Liver (tissue), 9 donors: Measurements from ENCODE around the gene CRABP2. TPM values are rescaled to one million over a fixed set of nuclear protein-coding genes. Genes with fewer than 3 reads are reported as not detected.

Source experiments
- DNase-seq: peaks from one replicate; pipeline ENCODE4 v3.0.0-alpha.2; 2017; ENCODE audit warnings: low spot score
- H3K27ac ChIP-seq, 2 donors: one replicate each; pipeline ENCODE4 v1.7.0; 2013; ENCODE audit warnings: inconsistent platforms in 2 of 2, low read length in 2 of 2, control low read depth in 1 of 2, low read depth in 1 of 2, mild to moderate bottlenecking in 1 of 2
- H3K27me3 ChIP-seq, 4 donors: one replicate each; pipeline versions ENCODE4 v1.6.1 to v1.7.0; 2013; ENCODE audit warnings: low read length in 3 of 4, inconsistent platforms in 1 of 4, mild to moderate bottlenecking in 1 of 4, moderate library complexity in 1 of 4; ENCODE audit not compliant: control insufficient read depth in 4 of 4, insufficient read depth in 4 of 4
- H3K36me3 ChIP-seq, 4 donors: one replicate each; pipeline versions ENCODE4 v1.6.1 to v1.7.0; 2013; ENCODE audit warnings: low read length in 3 of 4, mild to moderate bottlenecking in 3 of 4, low read depth in 1 of 4, moderate library complexity in 1 of 4; ENCODE audit not compliant: control insufficient read depth in 4 of 4, insufficient read depth in 3 of 4
- H3K4me1 ChIP-seq, 4 donors: one replicate each; pipeline versions ENCODE4 v1.6.1 to v1.7.0; 2013; ENCODE audit warnings: low read length in 3 of 4, mild to moderate bottlenecking in 3 of 4, moderate library complexity in 1 of 4; ENCODE audit not compliant: control insufficient read depth in 4 of 4, insufficient read depth in 4 of 4
- H3K4me3 ChIP-seq, 3 donors: one replicate each; pipeline versions ENCODE4 v1.6.1 to v1.7.0; 2013; ENCODE audit warnings: low read length in 3 of 3, control low read depth in 1 of 3, low read depth in 1 of 3, mild to moderate bottlenecking in 1 of 3
- H3K9ac ChIP-seq, 2 donors: one replicate each; pipeline ENCODE4 v1.7.0; 2013; ENCODE audit warnings: low read length in 2 of 2, mild to moderate bottlenecking in 2 of 2, moderate library complexity in 2 of 2, control low read depth in 1 of 2, low read depth in 1 of 2
- H3K9me3 ChIP-seq, 4 donors: one replicate each; pipeline versions ENCODE4 v1.6.1 to v1.7.0; 2013; ENCODE audit warnings: low read length in 3 of 4; ENCODE audit not compliant: control insufficient read depth in 4 of 4
- EGR1 ChIP-seq, 2 donors: IDR thresholded peaks; 2 replicates each; pipeline ENCODE4 v1.6.1; 2016 to 2018; ENCODE audit warnings: antibody characterized with exemption in 2 of 2, low read depth in 2 of 2
- FOXA1 ChIP-seq: IDR thresholded peaks from 2 replicates; pipeline ENCODE4 v1.6.1; 2016; ENCODE audit warnings: antibody characterized with exemption
- FOXA2 ChIP-seq: IDR thresholded peaks from 2 replicates; pipeline ENCODE4 v1.6.1; 2016; ENCODE audit warnings: antibody characterized with exemption
- HNF4A ChIP-seq, 2 donors: conservative IDR thresholded peaks; 2 replicates each; pipeline ENCODE4 v1.6.1; 2016; ENCODE audit warnings: antibody characterized with exemption in 2 of 2, mild to moderate bottlenecking in 2 of 2
- HNF4G ChIP-seq: IDR thresholded peaks from 2 replicates; pipeline ENCODE4 v1.6.1; 2016; ENCODE audit warnings: antibody characterized with exemption
- JUND ChIP-seq, 2 donors: IDR thresholded peaks; 2 replicates each; pipeline ENCODE4 v1.6.1; 2016; ENCODE audit warnings: antibody characterized with exemption in 2 of 2
- NR2F2 ChIP-seq: IDR thresholded peaks from 2 replicates; pipeline ENCODE4 v1.6.1; 2016; ENCODE audit warnings: antibody characterized with exemption
- RAD21 ChIP-seq, 2 donors: IDR thresholded peaks; 2 replicates each; pipeline ENCODE4 v1.6.1; 2016; ENCODE audit warnings: antibody characterized with exemption in 2 of 2, mild to moderate bottlenecking in 2 of 2
- RXRA ChIP-seq, 2 donors: IDR thresholded peaks; 2 replicates each; pipeline ENCODE4 v1.6.1; 2017 to 2018; ENCODE audit warnings: antibody characterized with exemption in 2 of 2, mild to moderate bottlenecking in 1 of 2
- SP1 ChIP-seq: IDR thresholded peaks from 2 replicates; pipeline ENCODE4 v1.6.1; 2018; ENCODE audit warnings: antibody characterized with exemption, mild to moderate bottlenecking
- TAF1 ChIP-seq: conservative IDR thresholded peaks from 2 replicates; pipeline ENCODE4 v1.6.1; 2016; ENCODE audit warnings: antibody characterized with exemption, mild to moderate bottlenecking
- YY1 ChIP-seq: IDR thresholded peaks from 2 replicates; pipeline ENCODE4 v1.6.1; 2016; ENCODE audit warnings: antibody characterized with exemption, mild to moderate bottlenecking
- WGBS: extraction: QIAGEN DNeasy Blood & Tissue Kit; methylation state at CpG from one replicate; pipeline ENCODE4 v1.1.7; 2013; 5-methylcytosine and 5-hydroxymethylcytosine counted together
- polyA plus RNA-seq, 2 donors: library from polyadenylated mRNA; stranded (reverse) in 1 of 2; unstranded in 1 of 2; fragments of 200-250 nt in 1 of 2; fragments of >200 nt in 1 of 2; fragmentation: Nextera tagmentation in 1 of 2; extraction: Ambion mirVana in 1 of 2; gene quantifications; one replicate each; pipeline versions ENCODE4 v1.2.1 to v1.2.3, GENCODE V29; 2013 to 2015
- total RNA-seq, 2 donors: library from RNA; depleted of rRNA; stranded (reverse); fragments of >200 nt; gene quantifications; one replicate each; pipeline ENCODE4 v1.2.3, GENCODE V29; 2014
- TF ChIP-seq, protein P1 (sequence below): IDR thresholded peaks from 2 replicates; pipeline ENCODE4 v1.6.1; 2016; ENCODE audit warnings: antibody characterized with exemption
- TF ChIP-seq, protein P2 (sequence below): IDR thresholded peaks from 2 replicates; pipeline ENCODE4 v1.6.1; 2016; ENCODE audit warnings: antibody characterized with exemption
- TF ChIP-seq, protein P3 (sequence below): IDR thresholded peaks from 2 replicates; pipeline ENCODE4 v1.6.1; 2016; ENCODE audit warnings: antibody characterized with exemption
- TF ChIP-seq, protein P4 (sequence below): IDR thresholded peaks from 2 replicates; pipeline ENCODE4 v1.6.1; 2016; ENCODE audit warnings: antibody characterized with exemption, mild to moderate bottlenecking
- donor health status: healthy.
- donor health status: healthy.
- donor health status: healthy.
- donor health status: healthy.
- donor health status: healthy.

CRABP2 gene
- total and polyA plus RNA-seq, 4 donors, result 0.14 to 0.22 TPM; not detected in 2

DNA sequence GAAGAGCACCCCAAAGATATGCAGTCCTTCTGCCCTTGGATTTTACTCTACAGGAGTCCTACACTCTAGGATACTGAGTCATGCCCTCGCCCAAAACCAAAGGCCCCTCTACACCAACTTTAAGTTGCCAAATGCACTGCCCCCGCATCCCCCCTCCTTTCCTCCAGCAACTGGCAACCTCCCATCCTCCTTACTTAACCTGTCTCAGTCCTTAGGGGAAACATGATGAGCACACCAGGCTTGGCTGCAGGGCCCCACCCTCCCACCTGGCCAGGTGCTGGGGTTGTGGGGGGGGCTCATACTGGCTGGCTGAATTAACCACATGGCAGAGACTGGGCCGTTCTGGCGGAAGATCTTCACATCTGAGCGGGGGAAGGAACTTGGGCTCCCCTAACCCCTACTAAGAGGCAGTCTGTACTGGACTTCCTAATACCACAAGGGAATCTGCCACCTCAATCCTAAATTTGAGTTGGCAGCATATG is 44.8 kb upstream of the CRABP2 start:
- Histone ChIP-seq H3K9ac (peak overlapping the region; percentile 93 to 97), H3K27me3 (no peaks in the 10 kb centered on the region), H3K36me3 (no peaks in the 10 kb centered on the region), H3K9me3 (no peaks in the 10 kb centered on the region), H3K27ac (peak overlapping the region; percentile 96 to 97), H3K4me1 (peaks cover 6 to 59% (median 53%) of the 10 kb centered on the region in 4 donors), H3K4me3 (peak overlapping the region; percentile 79 to 92 (median 86))
- peak; percentile 63 for DNase-seq
- 2% methylated on average over 5 of the region's 5 CpGs for WGBS
- TF ChIP-seq RAD21 (IDR thresholded peaks at IDR 0.05) (no peak), FOXA2 (no peak), JUND (IDR thresholded peaks at IDR 0.05) (no peak), HNF4G (no peak), NR2F2 (no peak), RXRA (IDR thresholded peaks at IDR 0.05) (no peak), EGR1 (IDR thresholded peaks at IDR 0.05; ENCODE audit: low read depth in 2 of 2) (no peak), SP1 (no peak), HNF4A (conservative IDR thresholded peaks at IDR 0.05) (no peak)
- TF ChIP-seq, protein P1, sequence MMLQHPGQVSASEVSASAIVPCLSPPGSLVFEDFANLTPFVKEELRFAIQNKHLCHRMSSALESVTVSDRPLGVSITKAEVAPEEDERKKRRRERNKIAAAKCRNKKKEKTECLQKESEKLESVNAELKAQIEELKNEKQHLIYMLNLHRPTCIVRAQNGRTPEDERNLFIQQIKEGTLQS, result no peak
- TF ChIP-seq, protein P2, sequence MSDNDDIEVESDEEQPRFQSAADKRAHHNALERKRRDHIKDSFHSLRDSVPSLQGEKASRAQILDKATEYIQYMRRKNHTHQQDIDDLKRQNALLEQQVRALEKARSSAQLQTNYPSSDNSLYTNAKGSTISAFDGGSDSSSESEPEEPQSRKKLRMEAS, result no peak
- TF ChIP-seq, protein P3, sequence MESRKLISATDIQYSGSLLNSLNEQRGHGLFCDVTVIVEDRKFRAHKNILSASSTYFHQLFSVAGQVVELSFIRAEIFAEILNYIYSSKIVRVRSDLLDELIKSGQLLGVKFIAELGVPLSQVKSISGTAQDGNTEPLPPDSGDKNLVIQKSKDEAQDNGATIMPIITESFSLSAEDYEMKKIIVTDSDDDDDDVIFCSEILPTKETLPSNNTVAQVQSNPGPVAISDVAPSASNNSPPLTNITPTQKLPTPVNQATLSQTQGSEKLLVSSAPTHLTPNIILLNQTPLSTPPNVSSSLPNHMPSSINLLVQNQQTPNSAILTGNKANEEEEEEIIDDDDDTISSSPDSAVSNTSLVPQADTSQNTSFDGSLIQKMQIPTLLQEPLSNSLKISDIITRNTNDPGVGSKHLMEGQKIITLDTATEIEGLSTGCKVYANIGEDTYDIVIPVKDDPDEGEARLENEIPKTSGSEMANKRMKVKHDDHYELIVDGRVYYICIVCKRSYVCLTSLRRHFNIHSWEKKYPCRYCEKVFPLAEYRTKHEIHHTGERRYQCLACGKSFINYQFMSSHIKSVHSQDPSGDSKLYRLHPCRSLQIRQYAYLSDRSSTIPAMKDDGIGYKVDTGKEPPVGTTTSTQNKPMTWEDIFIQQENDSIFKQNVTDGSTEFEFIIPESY, result no peak
- TF ChIP-seq, protein P4, sequence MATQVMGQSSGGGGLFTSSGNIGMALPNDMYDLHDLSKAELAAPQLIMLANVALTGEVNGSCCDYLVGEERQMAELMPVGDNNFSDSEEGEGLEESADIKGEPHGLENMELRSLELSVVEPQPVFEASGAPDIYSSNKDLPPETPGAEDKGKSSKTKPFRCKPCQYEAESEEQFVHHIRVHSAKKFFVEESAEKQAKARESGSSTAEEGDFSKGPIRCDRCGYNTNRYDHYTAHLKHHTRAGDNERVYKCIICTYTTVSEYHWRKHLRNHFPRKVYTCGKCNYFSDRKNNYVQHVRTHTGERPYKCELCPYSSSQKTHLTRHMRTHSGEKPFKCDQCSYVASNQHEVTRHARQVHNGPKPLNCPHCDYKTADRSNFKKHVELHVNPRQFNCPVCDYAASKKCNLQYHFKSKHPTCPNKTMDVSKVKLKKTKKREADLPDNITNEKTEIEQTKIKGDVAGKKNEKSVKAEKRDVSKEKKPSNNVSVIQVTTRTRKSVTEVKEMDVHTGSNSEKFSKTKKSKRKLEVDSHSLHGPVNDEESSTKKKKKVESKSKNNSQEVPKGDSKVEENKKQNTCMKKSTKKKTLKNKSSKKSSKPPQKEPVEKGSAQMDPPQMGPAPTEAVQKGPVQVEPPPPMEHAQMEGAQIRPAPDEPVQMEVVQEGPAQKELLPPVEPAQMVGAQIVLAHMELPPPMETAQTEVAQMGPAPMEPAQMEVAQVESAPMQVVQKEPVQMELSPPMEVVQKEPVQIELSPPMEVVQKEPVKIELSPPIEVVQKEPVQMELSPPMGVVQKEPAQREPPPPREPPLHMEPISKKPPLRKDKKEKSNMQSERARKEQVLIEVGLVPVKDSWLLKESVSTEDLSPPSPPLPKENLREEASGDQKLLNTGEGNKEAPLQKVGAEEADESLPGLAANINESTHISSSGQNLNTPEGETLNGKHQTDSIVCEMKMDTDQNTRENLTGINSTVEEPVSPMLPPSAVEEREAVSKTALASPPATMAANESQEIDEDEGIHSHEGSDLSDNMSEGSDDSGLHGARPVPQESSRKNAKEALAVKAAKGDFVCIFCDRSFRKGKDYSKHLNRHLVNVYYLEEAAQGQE, result no peak

DNA sequence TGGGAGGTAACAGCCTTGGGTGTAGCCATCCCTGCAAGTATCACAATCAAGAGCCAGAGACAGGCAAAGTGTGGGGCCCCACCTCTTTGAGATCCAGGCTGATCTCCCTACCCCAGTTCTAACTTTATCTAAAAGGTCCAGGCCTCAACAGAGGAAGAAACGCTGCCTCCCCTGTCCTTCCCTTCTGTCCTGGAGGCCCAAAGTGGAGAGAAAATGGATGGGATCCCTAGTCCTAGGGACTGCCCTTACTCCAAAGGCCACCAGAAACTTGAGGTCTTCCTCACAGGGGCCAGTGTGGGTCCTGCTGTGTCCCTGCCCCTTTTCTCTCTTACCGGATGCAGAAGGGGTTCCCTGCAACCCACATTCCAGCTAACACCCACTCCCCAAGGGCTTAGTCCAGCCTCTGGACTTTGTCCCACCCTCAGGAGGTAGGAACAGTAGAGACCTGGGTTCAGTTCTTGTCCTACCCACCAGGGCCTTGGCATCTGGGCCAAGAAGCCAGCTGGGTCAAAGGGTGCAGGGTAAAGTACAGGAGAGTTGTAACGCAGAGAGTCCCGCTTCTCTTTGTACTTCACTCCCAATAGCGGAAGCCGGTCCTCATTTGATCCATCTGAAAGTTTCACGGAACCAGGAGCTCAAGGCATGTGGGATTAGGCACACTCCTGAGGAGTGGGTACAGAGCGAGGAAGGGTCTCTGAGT is 44.2 kb upstream of the CRABP2 start:
- Histone ChIP-seq H3K4me1 (peaks cover 6 to 61% (median 56%) of the 10 kb centered on the region in 4 donors), H3K9me3 (no peaks in the 10 kb centered on the region), H3K9ac (peak overlapping the region; percentile 93 to 97), H3K27me3 (no peaks in the 10 kb centered on the region), H3K27ac (peak overlapping the region; percentile 96 to 97), H3K4me3 (peak overlapping the region; percentile 79 to 92 (median 86)), H3K36me3 (peaks cover 0 to 4% (median 1%) of the 10 kb centered on the region in 4 donors)
- peak; percentile 59 for DNase-seq
- WGBS, result 10% methylated on average over 8 of the region's 8 CpGs
- TF ChIP-seq, protein P2, result peak; percentile 36
- peak; percentile 62 for TF ChIP-seq TAF1
- no peak for TF ChIP-seq FOXA1
- TF ChIP-seq HNF4A (conservative IDR thresholded peaks at IDR 0.05), result peak; percentile 94 to 95
- peak in 1 of 2 donors; percentile 20 for TF ChIP-seq EGR1 (IDR thresholded peaks at IDR 0.05; ENCODE audit: low read depth in 2 of 2)
- TF ChIP-seq RAD21 (IDR thresholded peaks at IDR 0.05), result peak in 1 of 2 donors; percentile 13
- TF ChIP-seq SP1, result peak; percentile 86
- TF ChIP-seq HNF4G, result peak; percentile 84
- TF ChIP-seq, protein P4, result peak; percentile 68
- peak; percentile 32 for TF ChIP-seq YY1
- TF ChIP-seq RXRA (IDR thresholded peaks at IDR 0.05), result peak; percentile 80 to 84
- no peak for TF ChIP-seq FOXA2
- TF ChIP-seq, protein P3, result no peak
- TF ChIP-seq, protein P1, result no peak
